ENCODE measurements around the gene PIK3R1. TPM values are rescaled to one million over a fixed set of nuclear protein-coding genes. Genes with fewer than 3 reads are reported as not detected.

The PIK3R1 gene
- total RNA-seq: 100 to 1,000 TPM; 101 to 358 (median 190) TPM

GRCh38 chr5:68215208-68215897, at the start of gene PIK3R1:
PIK3R1 (plus strand) TSS chr5:68215756; CDS start chr5:68226676, 10,920 bp downstream.
- Histone ChIP-seq H3K27ac (peak within 1 kb of the TSS; percentile 97 to 98), H3K27me3 (no peaks in the 10 kb centered on the region), H3K4me1 (no peaks in the 10 kb centered on the region), H3K4me3 (peak within 1 kb of the TSS; percentile 93 to 98), H3K36me3 (no peaks in the 10 kb centered on the region), H3K9me3 (no peaks in the 10 kb centered on the region)
- DNase-seq: peak; percentile 95 to 97
- TF ChIP-seq CTCF (IDR thresholded peaks at IDR 0.05): peak; percentile 21 to 63 (median 32)
- peak; percentile 99 for TF ChIP-seq POLR2A (IDR thresholded peaks at IDR 0.05)
- intact Hi-C loops (cut with DNase I; ENCODE audit: low total_unique reads): loop anchor here (5.0 kb wide), 1 partner anchor 37 kb away; no protein-coding TSS in a partner anchor

- no peaks in the 10 kb centered on the region for H3K27me3 ChIP-seq
- no peak overlapping the region for H3K27ac ChIP-seq
- H3K4me1 ChIP-seq: peaks cover 0 to 6% of the 10 kb centered on the region in 2 donors
- intact Hi-C loops (cut with DNase I; ENCODE audit: low total_unique reads): no loop called here
- DNase-seq: no peak
- H3K36me3 ChIP-seq: no peaks in the 10 kb centered on the region
- no peaks in the 10 kb centered on the region for H3K9me3 ChIP-seq
- TF ChIP-seq CTCF (IDR thresholded peaks at IDR 0.05) (no peak), POLR2A (IDR thresholded peaks at IDR 0.05) (no peak)
- H3K4me3 ChIP-seq: no peak overlapping the region
Measured at GRCh38 chr5:68167195-68167651, 48.3 kb upstream of the PIK3R1 start.

- Histone ChIP-seq H3K4me1 (peaks cover 0 to 6% of the 10 kb centered on the region in 2 donors), H3K27ac (peak overlapping the region; percentile 80 to 82), H3K36me3 (no peaks in the 10 kb centered on the region), H3K9me3 (no peaks in the 10 kb centered on the region), H3K27me3 (no peaks in the 10 kb centered on the region), H3K4me3 (no peak overlapping the region)
- no peak for TF ChIP-seq CTCF (IDR thresholded peaks at IDR 0.05)
- no peak for TF ChIP-seq POLR2A (IDR thresholded peaks at IDR 0.05)
- DNase-seq: peak; percentile 82 to 83
- intact Hi-C loops (cut with DNase I; ENCODE audit: low total_unique reads): no loop called here
Measured at GRCh38 chr5:68169903-68170302, 45.7 kb upstream of the PIK3R1 start.

- Histone ChIP-seq H3K9me3 (no peaks in the 10 kb centered on the region), H3K4me1 (peaks cover 0 to 6% of the 10 kb centered on the region in 2 donors), H3K27me3 (no peaks in the 10 kb centered on the region), H3K36me3 (no peaks in the 10 kb centered on the region), H3K27ac (peak overlapping the region; percentile 80 to 82), H3K4me3 (no peak overlapping the region)
- no peak for TF ChIP-seq CTCF (IDR thresholded peaks at IDR 0.05)
- TF ChIP-seq POLR2A (IDR thresholded peaks at IDR 0.05): peak in 1 of 2 donors; percentile 14
- DNase-seq: peak; percentile 84 to 93
- intact Hi-C loops (cut with DNase I; ENCODE audit: low total_unique reads): no loop called here
Measured at GRCh38 chr5:68170826-68171558, 44.6 kb upstream of the PIK3R1 start.

GRCh38 chr5:68172314-68172713, 43.2 kb upstream of the PIK3R1 start:
- peak in 1 of 2 donors; percentile 49 for DNase-seq
- intact Hi-C loops (cut with DNase I; ENCODE audit: low total_unique reads): no loop called here

More at GRCh38 chr5:68172314-68172713, 43.2 kb upstream of the PIK3R1 start:
- peak overlapping the region; percentile 80 to 82 for H3K27ac ChIP-seq
- H3K4me1 ChIP-seq: peaks cover 0 to 6% of the 10 kb centered on the region in 2 donors
- no peaks in the 10 kb centered on the region for H3K36me3 ChIP-seq
- no peaks in the 10 kb centered on the region for H3K27me3 ChIP-seq
- no peaks in the 10 kb centered on the region for H3K9me3 ChIP-seq
- no peak for TF ChIP-seq POLR2A (IDR thresholded peaks at IDR 0.05)
- TF ChIP-seq CTCF (IDR thresholded peaks at IDR 0.05): no peak
- no peak overlapping the region for H3K4me3 ChIP-seq
